Amygdala (tissue), 56 donors: ENCODE results near the gene TENT5A.
A peak's percentile ranks its signal among the peaks of the same experiment; 100 is the strongest.
"Not testable (repeated sequence)": the region's sequence is repeated elsewhere in the genome, so short reads cannot be mapped to it uniquely, and the experiment has no call there.

ENCODE experiments used
- DNase-seq, 56 donors: peaks; one replicate each; lab custom pipeline; 2025; lab: John Stamatoyannopoulos, UW

The TENT5A gene

GRCh38 chr6:81751388-81752083, 945 bp downstream of the TENT5A start:
- DNase-seq, result peak in 24 of 56 donors; percentile 7 to 56 (median 27)

- no peak for DNase-seq
Observed at GRCh38 chr6:81750681-81751387, 1.6 kb downstream of the TENT5A start.

- DNase-seq, result no peak
Observed at GRCh38 chr6:81750200-81750599, 2.3 kb downstream of the TENT5A start.

GRCh38 chr6:81749707-81750106, 2.8 kb downstream of the TENT5A start:
- no peak for DNase-seq

- no peak for DNase-seq
Observed at GRCh38 chr6:81748994-81749393, 3.5 kb downstream of the TENT5A start.

GRCh38 chr6:81747327-81747726, 5.2 kb downstream of the TENT5A start:
- no peak for DNase-seq

- DNase-seq, result no peak
Observed at GRCh38 chr6:81744131-81744530, 8.3 kb downstream of the TENT5A start.

GRCh38 chr6:81743649-81744048, 8.8 kb downstream of the TENT5A start:
- no peak for DNase-seq

- no peak for DNase-seq
Observed at GRCh38 chr6:81741689-81742088, 10.8 kb downstream of the TENT5A start.

GRCh38 chr6:81740591-81740990, 11.9 kb downstream of the TENT5A start:
- DNase-seq, result not testable (repeated sequence)

- DNase-seq, result no peak
Observed at GRCh38 chr6:81739230-81740195, 13.0 kb downstream of the TENT5A start.

GRCh38 chr6:81736428-81736827, 16.1 kb downstream of the TENT5A start:
- DNase-seq, result no peak

GRCh38 chr6:81735756-81736380, 16.6 kb downstream of the TENT5A start:
- DNase-seq, result no peak

GRCh38 chr6:81734500-81735150, 17.9 kb downstream of the TENT5A start:
- no peak for DNase-seq

GRCh38 chr6:81734081-81734480, 18.4 kb downstream of the TENT5A start:
- DNase-seq, result no peak

GRCh38 chr6:81731814-81732213, 20.7 kb downstream of the TENT5A start:
- DNase-seq, result no peak

GRCh38 chr6:81727876-81728517, 24.5 kb downstream of the TENT5A start:
- DNase-seq, result no peak

GRCh38 chr6:81725127-81725526, 27.4 kb downstream of the TENT5A start:
- no peak for DNase-seq

GRCh38 chr6:81722506-81723223, 29.8 kb downstream of the TENT5A start:
- DNase-seq, result no peak
